GM12878 (cell line): Measurements from ENCODE around the gene PLEKHO1. TPM values are rescaled to one million over a fixed set of nuclear protein-coding genes. Genes with fewer than 3 reads are reported as not detected.

Experiments
- ASH2L ChIP-seq: fragments of 300-600, 200-600 bp; sonication (generic); IDR thresholded peaks from 2 replicates; pipeline ENCODE4 v1.6.1; 2017; ENCODE audit warnings: low read depth, mild to moderate bottlenecking, borderline replicate concordance
- BMI1 ChIP-seq: fragments of 450-650 bp; IDR thresholded peaks from 2 replicates; pipeline ENCODE4 v1.6.1; 2016; ENCODE audit warnings: mild to moderate bottlenecking, moderate library complexity, borderline replicate concordance
- CBX3 ChIP-seq: fragments of 200-600 bp; sonication (generic); IDR thresholded peaks from 2 replicates; pipeline ENCODE4 v1.6.1; 2016; ENCODE audit warnings: low read depth, borderline replicate concordance
- CBX5 ChIP-seq: sonication (generic); IDR thresholded peaks from 2 replicates; pipeline ENCODE4 v1.6.1; 2016; ENCODE audit warnings: low read depth, moderate library complexity, mild to moderate bottlenecking, inconsistent platforms
- ELK1 ChIP-seq: IDR thresholded peaks from 2 replicates; pipeline ENCODE4 v1.6.1; 2012; ENCODE audit warnings: low read depth, low read length, improper control_type of control experiment
- EP300 ChIP-seq, 2 experiments: fragments of 150-350 bp in 1 of 2; IDR thresholded peaks; 2 replicates each; pipeline ENCODE4 v1.6.1; 2011 to 2012; ENCODE audit warnings: low read depth in 2 of 2, low read length in 2 of 2, borderline replicate concordance in 1 of 2, improper control_type of control experiment in 1 of 2, inconsistent platforms in 1 of 2; ENCODE audit not compliant: control insufficient read depth in 1 of 2
- FOXK2 ChIP-seq: fragments of 450-650 bp; IDR thresholded peaks from 2 replicates; pipeline ENCODE4 v1.6.1; 2017; ENCODE audit warnings: mild to moderate bottlenecking, moderate library complexity
- IKZF2 ChIP-seq, 2 experiments: fragments of 450-650 bp; IDR thresholded peaks; 2 replicates each; pipeline ENCODE4 v1.6.1; 2017; ENCODE audit warnings: mild to moderate bottlenecking in 2 of 2, moderate library complexity in 2 of 2
- MEF2B ChIP-seq: fragments of 450-650 bp; IDR thresholded peaks from 2 replicates; pipeline ENCODE4 v1.6.1; 2018; ENCODE audit warnings: mild to moderate bottlenecking, moderate library complexity; ENCODE audit not compliant: partially characterized antibody, poor library complexity, severe bottlenecking
- MLLT1 ChIP-seq: fragments of 450-650 bp; IDR thresholded peaks from 2 replicates; pipeline ENCODE4 v1.6.1; 2016; ENCODE audit warnings: mild to moderate bottlenecking
- NFXL1 ChIP-seq: fragments of 450-650 bp; IDR thresholded peaks from 2 replicates; pipeline ENCODE4 v1.6.1; 2017; ENCODE audit warnings: antibody characterized with exemption, mild to moderate bottlenecking, borderline replicate concordance
- NR2C1 ChIP-seq: fragments of 450-650 bp; IDR thresholded peaks from 2 replicates; pipeline ENCODE4 v1.6.1; 2017; ENCODE audit warnings: antibody characterized with exemption, mild to moderate bottlenecking, moderate library complexity
- PAX8 ChIP-seq: fragments of 450-650 bp; IDR thresholded peaks from 2 replicates; pipeline ENCODE4 v1.6.1; 2017; ENCODE audit warnings: mild to moderate bottlenecking, moderate library complexity
- PKNOX1 ChIP-seq: fragments of 450-650 bp; IDR thresholded peaks from 2 replicates; pipeline ENCODE4 v1.6.1; 2016; ENCODE audit warnings: mild to moderate bottlenecking
- RFX5 ChIP-seq: IDR thresholded peaks from 2 replicates; pipeline ENCODE4 v1.6.1; 2011; ENCODE audit warnings: low read depth, low read length, improper control_type of control experiment
- SIN3A ChIP-seq: IDR thresholded peaks from 2 replicates; pipeline ENCODE4 v1.6.1; 2012; ENCODE audit warnings: low read depth, low read length, improper control_type of control experiment
- TARDBP ChIP-seq: IDR thresholded peaks from 2 replicates; pipeline ENCODE4 v1.6.1; 2016; ENCODE audit warnings: borderline replicate concordance
- TBL1XR1 ChIP-seq: IDR thresholded peaks from 2 replicates; pipeline ENCODE4 v1.6.1; 2012; ENCODE audit warnings: low read depth, low read length, improper control_type of control experiment
- USF2 ChIP-seq: IDR thresholded peaks from 2 replicates; pipeline ENCODE4 v1.6.1; 2011; ENCODE audit warnings: low read depth, low read length, improper control_type of control experiment, borderline replicate concordance
- ZBTB11 ChIP-seq: fragments of 450-650 bp; formaldehyde crosslinking; IDR thresholded peaks from 2 replicates; pipeline ENCODE4 v1.5.0; 2022; ENCODE audit warnings: mild to moderate bottlenecking, missing genetic modification characterization
- ZNF217 ChIP-seq: fragments of 450-650 bp; IDR thresholded peaks from 2 replicates; pipeline ENCODE4 v1.6.1; 2017; ENCODE audit warnings: antibody characterized with exemption, mild to moderate bottlenecking
- ZNF24 ChIP-seq: fragments of 450-650 bp; IDR thresholded peaks from 2 replicates; pipeline ENCODE4 v1.6.1; 2017; ENCODE audit warnings: antibody characterized with exemption, mild to moderate bottlenecking
- polyA plus RNA-seq, 11 experiments: library from polyadenylated mRNA; depleted of rRNA in 4 of 11; unstranded in 6 of 11; stranded (reverse) in 5 of 11; fragments of >200 nt; fragmentation: Nextera tagmentation in 4 of 11; fragmentation: Illumina TruSeq in 1 of 11; extraction: Ambion mirVana in 4 of 11; extraction: Trizol in 1 of 11; gene quantifications; 1 replicate in 1 of 11; 2 replicates in 10 of 11; pipeline versions ENCODE4 v1.2.1 to v1.2.3, GENCODE V29; 2011 to 2016; ENCODE audit warnings: inconsistent platforms in 2 of 11, missing spikeins in 2 of 11, low read depth in 1 of 11
- total RNA-seq, 4 experiments: library from RNA; depleted of rRNA in 3 of 4; stranded (reverse); fragments of >200 nt in 3 of 4; fragmentation: Illumina TruSeq in 1 of 4; extraction: Trizol in 1 of 4; gene quantifications; 2 replicates each; pipeline versions ENCODE4 v1.2.1 to v1.2.3, GENCODE V29; 2013 to 2021

PLEKHO1 gene
- total and polyA plus RNA-seq, 10 of the 15 experiments (the other 5 are each of a cell fraction or from before 2014, with no cell fraction given) = 5.3 to 184 (median 88.8) TPM

GRCh38 chr1:150162862-150163706 lies 13.4 kb downstream of the PLEKHO1 start (continued):
- TF ChIP-seq PAX8 (peak; percentile 66; the same call in 1 of the 2 replicates), MEF2B (peak; percentile 65), PKNOX1 (peak; percentile 74), BMI1 (peak; percentile 53), CBX3 (no peak), USF2 (peak; percentile 61; the same call in 1 of the 2 replicates), TBL1XR1 (0 out of 2 replicates have a peak, but pooled peaks have one; percentile 28), NR2C1 (no peak), RFX5 (no peak), ELK1 (no peak), ZNF24 (no peak), MLLT1 (no peak; the same call in 1 of the 2 replicates), FOXK2 (no peak), ASH2L (no peak), CBX5 (no peak), NFXL1 (no peak), SIN3A (no peak), IKZF2 (IDR thresholded peaks at IDR 0.05) (peak; percentile 86), ZNF217 (no peak), TARDBP (no peak), ZBTB11 (CRISPR knock-in tag) (peak; percentile 16; the same call in 1 of the 2 replicates), EP300 (IDR thresholded peaks at IDR 0.05; ENCODE audit: borderline replicate concordance in 1 of 2, control insufficient read depth in 1 of 2, low read depth in 2 of 2, low read length in 2 of 2) (peak in 1 of 2 experiments; percentile 17; a peak in 1 of 4 replicates)
